ENCODE measurements around the gene GNMT. TPM values are rescaled to one million over a fixed set of nuclear protein-coding genes. Genes with fewer than 3 reads are reported as not detected.

GNMT gene
- total and polyA plus RNA-seq, 4 donors, result 1.0 to 4.5 (median 2.2) TPM

- H3K4me1 ChIP-seq (ENCODE audit: control insufficient read depth in 5 of 5, insufficient read depth in 5 of 5, low read length in 5 of 5), result peaks cover 0 to 14% (median 2%) of the 10 kb centered on the region in 5 donors
- H3K36me3 ChIP-seq (ENCODE audit: control insufficient read depth in 4 of 4, insufficient read depth in 4 of 4, low read length in 4 of 4), result peaks cover 0 to 38% (median 13%) of the 10 kb centered on the region in 4 donors
- TF ChIP-seq CTCF (IDR thresholded peaks at IDR 0.05; ENCODE audit: control extremely low read depth, extremely low read depth), result no peak
- no peak overlapping the region for H3K9ac ChIP-seq (ENCODE audit: insufficient read depth in 1 of 2, low read length in 2 of 2)
- no peak overlapping the region for H3K4me3 ChIP-seq
- ATAC-seq (ENCODE audit: insufficient read depth, low FRiP score) (no peak), DNase-seq (no peak)
- H3K9me3 ChIP-seq (ENCODE audit: control insufficient read depth in 4 of 4, insufficient read depth in 3 of 4, low read length in 3 of 4), result no peaks in the 10 kb centered on the region
- no peak overlapping the region for H3K27ac ChIP-seq (ENCODE audit: low read depth in 1 of 2, low read length in 1 of 2)
- H3K27me3 ChIP-seq (ENCODE audit: control insufficient read depth in 3 of 3, insufficient read depth in 3 of 3, low read length in 2 of 3), result peaks cover 0 to 4% (median 3%) of the 10 kb centered on the region in 3 donors
- WGBS, 2 donors, result 91 to 95% methylated on average over 13 of the region's 13 CpGs
Observed at GRCh38 chr6:42962502-42963178, 2.1 kb downstream of the GNMT start.

GRCh38 chr6:42963179-42963854 lies 2.8 kb downstream of the GNMT start:
- Histone ChIP-seq H3K9ac (ENCODE audit: insufficient read depth in 1 of 2, low read length in 2 of 2) (no peak overlapping the region), H3K27me3 (ENCODE audit: control insufficient read depth in 3 of 3, insufficient read depth in 3 of 3, low read length in 2 of 3) (peaks cover 0 to 4% (median 3%) of the 10 kb centered on the region in 3 donors), H3K4me3 (no peak overlapping the region), H3K27ac (ENCODE audit: low read depth in 1 of 2, low read length in 1 of 2) (no peak overlapping the region), H3K4me1 (ENCODE audit: control insufficient read depth in 5 of 5, insufficient read depth in 5 of 5, low read length in 5 of 5) (peaks cover 0 to 14% (median 2%) of the 10 kb centered on the region in 5 donors), H3K36me3 (ENCODE audit: control insufficient read depth in 4 of 4, insufficient read depth in 4 of 4, low read length in 4 of 4) (peaks cover 0 to 41% (median 13%) of the 10 kb centered on the region in 4 donors), H3K9me3 (ENCODE audit: control insufficient read depth in 4 of 4, insufficient read depth in 3 of 4, low read length in 3 of 4) (no peaks in the 10 kb centered on the region)
- ATAC-seq (ENCODE audit: insufficient read depth, low FRiP score), result no peak
- 89 to 90% methylated on average over 12 of the region's 12 CpGs for WGBS, 2 donors
- no peak for TF ChIP-seq CTCF (IDR thresholded peaks at IDR 0.05; ENCODE audit: control extremely low read depth, extremely low read depth)
- no peak for DNase-seq

- no peak overlapping the region for H3K4me3 ChIP-seq
- 91 to 94% methylated on average over 9 of the region's 9 CpGs for WGBS, 2 donors
- no peak overlapping the region for H3K27ac ChIP-seq (ENCODE audit: low read depth in 1 of 2, low read length in 1 of 2)
- no peak for TF ChIP-seq CTCF (IDR thresholded peaks at IDR 0.05; ENCODE audit: control extremely low read depth, extremely low read depth)
- no peaks in the 10 kb centered on the region for H3K9me3 ChIP-seq (ENCODE audit: control insufficient read depth in 4 of 4, insufficient read depth in 3 of 4, low read length in 3 of 4)
- no peak for ATAC-seq (ENCODE audit: insufficient read depth, low FRiP score)
- DNase-seq, result peak; percentile 25 to 32 (median 29)
- peaks cover 0 to 4% (median 3%) of the 10 kb centered on the region in 3 donors for H3K27me3 ChIP-seq (ENCODE audit: control insufficient read depth in 3 of 3, insufficient read depth in 3 of 3, low read length in 2 of 3)
- H3K9ac ChIP-seq (ENCODE audit: insufficient read depth in 1 of 2, low read length in 2 of 2), result no peak overlapping the region
- H3K4me1 ChIP-seq (ENCODE audit: control insufficient read depth in 5 of 5, insufficient read depth in 5 of 5, low read length in 5 of 5), result peaks cover 0 to 14% (median 2%) of the 10 kb centered on the region in 5 donors
- H3K36me3 ChIP-seq (ENCODE audit: control insufficient read depth in 4 of 4, insufficient read depth in 4 of 4, low read length in 4 of 4), result peaks cover 0 to 44% (median 15%) of the 10 kb centered on the region in 4 donors
Observed at GRCh38 chr6:42963855-42964605, 3.5 kb downstream of the GNMT start.
